HEK293 (cell line): ENCODE data around the gene KCNC4.
A peak's percentile ranks its signal among the peaks of the same experiment; 100 is the strongest.

ENCODE experiments used
- CTCF ChIA-PET: fragments of 350-600 bp; formaldehyde crosslinking; extraction: SDS; loops from one replicate; lab custom pipeline; 2021; ENCODE audit warnings: antibody characterized with exemption; lab: Yijun Ruan, JAX
- POLR2A ChIA-PET: fragments of 300-600 bp; formaldehyde crosslinking; extraction: SDS; loops from one replicate; lab custom pipeline; 2020; ENCODE audit warnings: antibody characterized with exemption, inconsistent platforms; lab: Yijun Ruan, JAX
- H3K27ac ChIP-seq: fragments of 200-500 bp; sonication (Bioruptor generic); 2 replicates; pipeline ENCODE4 v1.5.1; 2014; ENCODE audit warnings: low read depth, low read length, control low read depth, inconsistent platforms; ENCODE audit errors: extremely low read depth
- H3K36me3 ChIP-seq, 2 experiments: fragments of 200-500 bp in 1 of 2; sonication (Bioruptor generic) in 1 of 2; 1 replicate in 1 of 2; 2 replicates in 1 of 2; pipeline ENCODE4 v1.5.1; 2014 to 2017; ENCODE audit warnings: inconsistent platforms in 2 of 2, low read length in 2 of 2; ENCODE audit not compliant: control insufficient read depth in 2 of 2, insufficient read depth in 1 of 2
- H3K4me1 ChIP-seq: fragments of 200-500 bp; sonication (Bioruptor generic); 2 replicates; pipeline ENCODE4 v1.5.1; 2014; ENCODE audit warnings: mild to moderate bottlenecking, low read length, inconsistent platforms; ENCODE audit not compliant: control insufficient read depth, insufficient read depth
- H3K4me3 ChIP-seq: 2 replicates; pipeline ENCODE4 v1.5.1; 2011; ENCODE audit warnings: low read depth, mild to moderate bottlenecking, control low read depth, low read length, moderate library complexity
- H3K9me3 ChIP-seq: fragments of 200-500 bp; sonication (Bioruptor generic); 2 replicates; pipeline ENCODE4 v1.5.1; 2014; ENCODE audit warnings: low read depth, low read length, inconsistent platforms; ENCODE audit not compliant: control insufficient read depth, insufficient read depth
- GLI4 ChIP-seq: fragments of 450-650 bp; formaldehyde crosslinking; IDR thresholded peaks from 2 replicates; pipeline ENCODE4 v1.5.1; 2016; ENCODE audit warnings: missing biosample characterization, missing genetic modification characterization
- GLIS2 ChIP-seq: fragments of 450-650 bp; formaldehyde crosslinking; IDR thresholded peaks from 2 replicates; pipeline ENCODE4 v1.5.1; 2016; ENCODE audit warnings: missing biosample characterization, missing genetic modification characterization
- HOXD13 ChIP-seq: sonication (generic); formaldehyde crosslinking; IDR thresholded peaks from 2 replicates; pipeline ENCODE4 v1.8.0; 2022; ENCODE audit warnings: missing genetic modification reagents, borderline replicate concordance
- MEIS1 ChIP-seq: sonication (generic); formaldehyde crosslinking; IDR thresholded peaks from 2 replicates; pipeline ENCODE4 v1.8.1; 2022; ENCODE audit warnings: missing genetic modification reagents, mild to moderate bottlenecking, borderline replicate concordance
- PRDM1 ChIP-seq: fragments of 450-650 bp; formaldehyde crosslinking; IDR thresholded peaks from 2 replicates; pipeline ENCODE4; 2016; ENCODE audit warnings: missing biosample characterization, missing genetic modification characterization
- SP2 ChIP-seq: fragments of 450-650 bp; formaldehyde crosslinking; IDR thresholded peaks from 2 replicates; pipeline ENCODE4 v1.5.1; 2016; ENCODE audit warnings: missing biosample characterization, missing genetic modification characterization
- TRIM28 ChIP-seq: IDR thresholded peaks from 2 replicates; pipeline ENCODE4 v1.6.1; 2011; ENCODE audit warnings: low read length, control low read depth, borderline replicate concordance
- ZFHX2 ChIP-seq: fragments of 450-650 bp; formaldehyde crosslinking; conservative IDR thresholded peaks from 2 replicates; pipeline ENCODE4 v1.5.1; 2016; ENCODE audit warnings: missing biosample characterization, missing genetic modification characterization
- ZIC2 ChIP-seq: fragments of 450-650 bp; formaldehyde crosslinking; IDR thresholded peaks from 2 replicates; pipeline ENCODE4 v1.5.1; 2016; ENCODE audit warnings: missing biosample characterization, missing genetic modification characterization
- ZNF132 ChIP-seq: fragments of 450-650 bp; formaldehyde crosslinking; IDR thresholded peaks from 2 replicates; pipeline ENCODE4 v1.5.1; 2017; ENCODE audit warnings: missing biosample characterization, missing genetic modification characterization, borderline replicate concordance
- ZNF175 ChIP-seq: fragments of 450-650 bp; formaldehyde crosslinking; IDR thresholded peaks from 2 replicates; pipeline ENCODE4 v1.5.1; 2016; ENCODE audit warnings: missing biosample characterization, missing genetic modification characterization
- ZNF19 ChIP-seq: fragments of 450-650 bp; formaldehyde crosslinking; IDR thresholded peaks from 2 replicates; pipeline ENCODE4; 2016; ENCODE audit warnings: missing biosample characterization, missing genetic modification characterization, low read depth
- ZNF239 ChIP-seq: fragments of 450-650 bp; formaldehyde crosslinking; IDR thresholded peaks from 2 replicates; pipeline ENCODE4 v1.5.1; 2016; ENCODE audit warnings: missing biosample characterization, missing genetic modification characterization
- ZNF362 ChIP-seq: fragments of 450-650 bp; formaldehyde crosslinking; IDR thresholded peaks from 2 replicates; pipeline ENCODE4 v1.5.1; 2016; ENCODE audit warnings: missing biosample characterization, missing genetic modification characterization
- ZNF426 ChIP-seq: fragments of 450-650 bp; formaldehyde crosslinking; IDR thresholded peaks from 2 replicates; pipeline ENCODE4 v1.5.1; 2017; ENCODE audit warnings: missing biosample characterization, missing genetic modification characterization, mild to moderate bottlenecking, inconsistent platforms, moderate library complexity
- ZNF510 ChIP-seq: fragments of 450-650 bp; formaldehyde crosslinking; IDR thresholded peaks from 2 replicates; pipeline ENCODE4 v1.5.1; 2018; ENCODE audit warnings: mild to moderate bottlenecking, missing genetic modification characterization, missing biosample characterization; ENCODE audit not compliant: insufficient replicate concordance
- ZNF513 ChIP-seq: fragments of 450-650 bp; IDR thresholded peaks from 2 replicates; pipeline ENCODE4 v1.5.1; 2018; ENCODE audit warnings: missing biosample characterization, missing genetic modification characterization
- ZNF555 ChIP-seq: fragments of 450-650 bp; formaldehyde crosslinking; conservative IDR thresholded peaks from 2 replicates; pipeline ENCODE4 v1.5.1; 2017; ENCODE audit warnings: missing biosample characterization, mild to moderate bottlenecking, missing genetic modification characterization, inconsistent platforms
- ZNF558 ChIP-seq: fragments of 450-650 bp; formaldehyde crosslinking; IDR thresholded peaks from 2 replicates; pipeline ENCODE4 v1.5.1; 2016; ENCODE audit warnings: missing biosample characterization, missing genetic modification characterization
- ZNF776 ChIP-seq: fragments of 450-650 bp; formaldehyde crosslinking; IDR thresholded peaks from 2 replicates; pipeline ENCODE4 v1.5.0; 2017; ENCODE audit warnings: missing biosample characterization, missing genetic modification characterization, borderline replicate concordance
- TF ChIP-seq, protein P1 (sequence below): fragments of 450-650 bp; formaldehyde crosslinking; IDR thresholded peaks from 2 replicates; pipeline ENCODE4 v1.5.1; 2016; ENCODE audit warnings: missing biosample characterization, missing genetic modification characterization
- TF ChIP-seq, protein P2 (sequence below): fragments of 450-650 bp; formaldehyde crosslinking; IDR thresholded peaks from 2 replicates; pipeline ENCODE4 v1.5.1; 2016; ENCODE audit warnings: missing biosample characterization, missing genetic modification characterization
- TF ChIP-seq, protein P3 (sequence below): fragments of 450-650 bp; formaldehyde crosslinking; IDR thresholded peaks from 2 replicates; pipeline ENCODE4 v1.5.1; 2016; ENCODE audit warnings: missing biosample characterization, missing genetic modification characterization

KCNC4 gene

DNA sequence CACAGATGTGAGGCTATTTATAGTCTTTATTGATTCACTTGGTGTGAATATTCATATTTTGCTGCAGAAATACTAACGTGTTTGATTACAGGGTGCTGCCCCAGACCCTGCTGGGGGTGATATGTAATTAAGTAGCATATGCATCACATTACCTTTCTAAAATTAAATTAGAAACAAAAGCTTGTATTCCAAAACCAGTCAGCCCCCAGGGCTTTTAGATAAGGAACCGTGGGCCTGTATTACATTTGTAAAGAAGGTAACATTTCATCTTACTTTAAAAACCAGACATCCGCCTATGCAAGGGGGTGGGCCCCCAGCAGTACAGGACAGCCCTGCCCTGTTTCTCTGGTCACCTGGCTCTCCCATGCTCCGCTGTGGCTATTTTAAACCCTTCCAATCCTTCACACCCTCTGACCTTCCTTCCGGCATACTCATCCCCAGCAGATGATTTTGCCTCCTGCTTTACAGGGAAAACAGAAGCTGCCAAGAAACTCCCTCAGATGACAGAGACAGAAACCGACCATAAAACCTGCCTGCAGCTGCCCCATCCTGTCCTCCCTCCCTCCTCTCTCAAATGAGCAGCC is 22.0 kb upstream of the KCNC4 start (continued):
- TF ChIP-seq, protein P1, sequence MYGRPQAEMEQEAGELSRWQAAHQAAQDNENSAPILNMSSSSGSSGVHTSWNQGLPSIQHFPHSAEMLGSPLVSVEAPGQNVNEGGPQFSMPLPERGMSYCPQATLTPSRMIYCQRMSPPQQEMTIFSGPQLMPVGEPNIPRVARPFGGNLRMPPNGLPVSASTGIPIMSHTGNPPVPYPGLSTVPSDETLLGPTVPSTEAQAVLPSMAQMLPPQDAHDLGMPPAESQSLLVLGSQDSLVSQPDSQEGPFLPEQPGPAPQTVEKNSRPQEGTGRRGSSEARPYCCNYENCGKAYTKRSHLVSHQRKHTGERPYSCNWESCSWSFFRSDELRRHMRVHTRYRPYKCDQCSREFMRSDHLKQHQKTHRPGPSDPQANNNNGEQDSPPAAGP (tag by site-specific recombination) = peak; percentile 63; the same call in 1 of the 2 replicates
- no peak for TF ChIP-seq ZNF776 (tag by site-specific recombination)

- no peak overlapping the region for H3K4me3 ChIP-seq
- no peak overlapping the region for H3K27ac ChIP-seq
- no peaks in the 10 kb centered on the region for H3K9me3 ChIP-seq
- TF ChIP-seq ZIC2 (tag by site-specific recombination) = no peak
- TF ChIP-seq ZNF175 (tag by site-specific recombination) = no peak
- no peak for TF ChIP-seq ZNF426 (tag by site-specific recombination)
- no peak for TF ChIP-seq ZNF132
- TF ChIP-seq GLI4 (tag by site-specific recombination) = no peak
- TF ChIP-seq ZNF558 (tag by site-specific recombination) = no peak
- TF ChIP-seq ZNF510 (tag by site-specific recombination) = no peak
- TF ChIP-seq TRIM28 = no peak
- no peak for TF ChIP-seq ZNF513 (tag by site-specific recombination)
- TF ChIP-seq, protein P2, sequence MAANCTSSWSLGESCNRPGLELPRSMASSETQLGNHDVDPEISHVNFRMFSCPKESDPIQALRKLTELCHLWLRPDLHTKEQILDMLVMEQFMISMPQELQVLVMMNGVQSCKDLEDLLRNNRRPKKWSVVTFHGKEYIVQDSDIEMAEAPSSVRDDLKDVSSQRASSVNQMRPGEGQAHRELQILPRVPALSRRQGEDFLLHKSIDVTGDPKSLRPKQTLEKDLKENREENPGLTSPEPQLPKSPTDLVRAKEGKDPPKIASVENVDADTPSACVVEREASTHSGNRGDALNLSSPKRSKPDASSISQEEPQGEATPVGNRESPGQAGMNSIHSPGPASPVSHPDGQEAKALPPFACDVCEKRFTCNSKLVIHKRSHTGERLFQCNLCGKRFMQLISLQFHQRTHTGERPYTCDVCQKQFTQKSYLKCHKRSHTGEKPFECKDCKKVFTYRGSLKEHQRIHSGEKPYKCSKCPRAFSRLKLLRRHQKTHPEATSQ (tag by site-specific recombination) = no peak
- TF ChIP-seq ZNF239 (tag by site-specific recombination) = no peak
- no peak for TF ChIP-seq ZNF555 (tag by site-specific recombination)
- peaks cover 13% of the 10 kb centered on the region for H3K4me1 ChIP-seq
- ChIA-PET POLR2A (no interaction called here), CTCF (interaction anchor here (0.9 to 1.1 kb wide), 2 partner anchors 14 to 123 kb away, joined by 3 to 4 read pairs; no protein-coding TSS in a partner anchor)
- no peaks in the 10 kb centered on the region for H3K36me3 ChIP-seq
These were observed 20.9 kb upstream of the KCNC4 start for GRCh38 chr1:110189181-110189580.

- CTCF ChIA-PET = interaction anchor here (0.7 to 2.3 kb wide), 5 partner anchors 12 to 305 kb away, joined by 3 to 10 read pairs (median 3); no protein-coding TSS in a partner anchor
- Histone ChIP-seq H3K4me3 (no peak overlapping the region), H3K36me3 (no peaks in the 10 kb centered on the region), H3K4me1 (peaks cover 13% of the 10 kb centered on the region), H3K27ac (no peak overlapping the region), H3K9me3 (no peaks in the 10 kb centered on the region)
- POLR2A ChIA-PET = no interaction called here
- peak; percentile 33; the same call in 1 of the 2 replicates for TF ChIP-seq ZFHX2 (tag by site-specific recombination)
- peak; percentile 92 for TF ChIP-seq ZIC2 (tag by site-specific recombination)
- TF ChIP-seq GLIS2 (tag by site-specific recombination) = no peak
- no peak for TF ChIP-seq SP2 (tag by site-specific recombination)
- TF ChIP-seq MEIS1 (CRISPR knock-in tag) = no peak
- TF ChIP-seq, protein P3, sequence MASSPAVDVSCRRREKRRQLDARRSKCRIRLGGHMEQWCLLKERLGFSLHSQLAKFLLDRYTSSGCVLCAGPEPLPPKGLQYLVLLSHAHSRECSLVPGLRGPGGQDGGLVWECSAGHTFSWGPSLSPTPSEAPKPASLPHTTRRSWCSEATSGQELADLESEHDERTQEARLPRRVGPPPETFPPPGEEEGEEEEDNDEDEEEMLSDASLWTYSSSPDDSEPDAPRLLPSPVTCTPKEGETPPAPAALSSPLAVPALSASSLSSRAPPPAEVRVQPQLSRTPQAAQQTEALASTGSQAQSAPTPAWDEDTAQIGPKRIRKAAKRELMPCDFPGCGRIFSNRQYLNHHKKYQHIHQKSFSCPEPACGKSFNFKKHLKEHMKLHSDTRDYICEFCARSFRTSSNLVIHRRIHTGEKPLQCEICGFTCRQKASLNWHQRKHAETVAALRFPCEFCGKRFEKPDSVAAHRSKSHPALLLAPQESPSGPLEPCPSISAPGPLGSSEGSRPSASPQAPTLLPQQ (tag by site-specific recombination) = peak; percentile 89
- TF ChIP-seq ZNF19 (tag by site-specific recombination) = no peak
- TF ChIP-seq ZNF362 (tag by site-specific recombination) = no peak
- no peak for TF ChIP-seq HOXD13 (CRISPR knock-in tag)
- TF ChIP-seq PRDM1 = no peak
These were observed 19.7 kb upstream of the KCNC4 start for GRCh38 chr1:110190282-110190929.
